Retinal pigment epithelial cell (primary cell): ENCODE data around the gene EID1.
A peak's percentile ranks its signal among the peaks of the same experiment; 100 is the strongest.

Source experiments
- DNase-seq: peaks from one replicate; pipeline ENCODE4 v3.0.0-alpha.2; 2010; ENCODE audit warnings: low read depth
- H3K4me3 ChIP-seq: 2 replicates; pipeline ENCODE4 v1.5.1; 2011; ENCODE audit warnings: mild to moderate bottlenecking, low read length, control low read depth, moderate library complexity
- CTCF ChIP-seq: conservative IDR thresholded peaks from 2 replicates; pipeline ENCODE4 v1.5.1; 2011; ENCODE audit warnings: low read depth, low read length, control low read depth, inconsistent platforms

The EID1 gene

GRCh38 chr15:48868536-48868935 lies 9.4 kb upstream of the EID1 start:
- peak; percentile 53 for DNase-seq
- no peak overlapping the region for H3K4me3 ChIP-seq
- TF ChIP-seq CTCF = no peak

- no peak overlapping the region for H3K4me3 ChIP-seq
- DNase-seq = no peak
- TF ChIP-seq CTCF = no peak
These were observed 8.0 kb upstream of the EID1 start for GRCh38 chr15:48869966-48870365.

DNA sequence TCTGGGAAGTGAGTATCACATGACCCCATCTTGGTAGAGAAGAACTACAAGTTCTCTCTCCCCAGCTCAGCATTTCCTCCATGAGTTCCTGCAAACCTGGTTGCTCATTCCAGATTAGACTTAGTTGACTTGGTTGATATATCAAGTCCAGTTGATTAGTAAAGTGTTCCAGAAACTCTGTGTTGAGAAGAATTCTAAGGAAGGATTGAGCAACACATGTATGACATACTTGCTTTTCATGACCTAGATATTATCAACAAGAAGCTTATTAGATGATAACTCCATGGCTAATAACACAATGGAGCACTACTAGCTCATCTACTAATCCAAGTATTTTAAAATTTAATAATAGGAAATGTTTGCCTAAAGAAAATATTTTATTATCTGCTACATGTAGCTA lies 6.4 kb upstream of the EID1 start:
- no peak for DNase-seq
- H3K4me3 ChIP-seq = no peak overlapping the region
- no peak for TF ChIP-seq CTCF

DNA sequence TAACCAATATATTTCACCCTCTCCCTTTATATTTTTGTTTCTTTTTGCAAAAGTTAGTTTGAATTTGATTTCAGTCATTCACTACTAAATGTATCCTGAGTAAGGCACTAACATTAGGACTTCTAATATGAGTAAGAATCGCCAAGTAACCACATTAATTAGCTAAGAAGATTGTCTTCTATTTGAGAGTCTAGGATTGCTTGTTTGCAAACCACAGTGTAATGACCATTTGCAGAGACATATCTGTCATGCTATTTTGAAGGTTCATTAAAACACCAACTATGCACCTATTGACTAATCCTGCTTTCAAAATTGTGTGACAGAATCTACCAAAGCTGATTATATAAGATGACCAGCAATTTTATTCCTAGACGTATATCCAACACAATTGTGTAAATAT lies 5.3 kb upstream of the EID1 start:
- DNase-seq = no peak
- TF ChIP-seq CTCF = no peak
- H3K4me3 ChIP-seq = no peak overlapping the region

GRCh38 chr15:48875241-48875960 lies 2.5 kb upstream of the EID1 start:
- DNase-seq = no peak

GRCh38 chr15:48876057-48876456 lies 1.9 kb upstream of the EID1 start:
- no peak for TF ChIP-seq CTCF
- no peak overlapping the region for H3K4me3 ChIP-seq
- no peak for DNase-seq

More at GRCh38 chr15:48875241-48875960, 2.5 kb upstream of the EID1 start:
- no peak for TF ChIP-seq CTCF
- H3K4me3 ChIP-seq = no peak overlapping the region

DNA sequence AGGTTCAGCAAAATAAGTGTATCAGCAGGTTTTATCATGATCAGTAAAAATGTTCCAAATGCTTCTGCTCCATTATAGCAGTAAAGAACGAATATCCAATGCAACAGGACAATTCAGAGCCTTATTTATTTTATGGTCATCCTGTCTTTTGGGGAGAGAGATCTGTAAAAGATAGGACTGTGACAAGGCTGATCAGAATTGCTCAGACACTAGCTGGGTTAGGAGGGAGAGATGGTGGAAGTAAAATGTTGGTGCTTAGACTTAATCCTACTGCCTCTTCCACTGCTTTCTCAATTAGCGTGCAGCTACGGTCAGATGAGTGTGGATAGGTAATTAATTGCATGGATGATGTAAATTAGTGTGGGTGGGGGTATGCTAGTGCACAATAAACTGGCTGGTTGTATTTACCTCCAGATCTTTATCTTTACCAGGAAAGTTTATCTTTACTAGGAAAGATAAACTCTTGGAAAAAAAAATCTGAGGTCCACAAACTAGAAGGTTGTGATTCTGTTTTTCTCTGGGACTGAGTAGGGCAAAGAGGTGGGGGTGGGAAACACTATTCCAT lies 2.2 kb downstream of the EID1 start:
- peak overlapping the region; percentile 5 for H3K4me3 ChIP-seq
- DNase-seq = no peak
- no peak for TF ChIP-seq CTCF
